ENCODE measurements around the gene SREBF1.

SREBF1 gene

DNA sequence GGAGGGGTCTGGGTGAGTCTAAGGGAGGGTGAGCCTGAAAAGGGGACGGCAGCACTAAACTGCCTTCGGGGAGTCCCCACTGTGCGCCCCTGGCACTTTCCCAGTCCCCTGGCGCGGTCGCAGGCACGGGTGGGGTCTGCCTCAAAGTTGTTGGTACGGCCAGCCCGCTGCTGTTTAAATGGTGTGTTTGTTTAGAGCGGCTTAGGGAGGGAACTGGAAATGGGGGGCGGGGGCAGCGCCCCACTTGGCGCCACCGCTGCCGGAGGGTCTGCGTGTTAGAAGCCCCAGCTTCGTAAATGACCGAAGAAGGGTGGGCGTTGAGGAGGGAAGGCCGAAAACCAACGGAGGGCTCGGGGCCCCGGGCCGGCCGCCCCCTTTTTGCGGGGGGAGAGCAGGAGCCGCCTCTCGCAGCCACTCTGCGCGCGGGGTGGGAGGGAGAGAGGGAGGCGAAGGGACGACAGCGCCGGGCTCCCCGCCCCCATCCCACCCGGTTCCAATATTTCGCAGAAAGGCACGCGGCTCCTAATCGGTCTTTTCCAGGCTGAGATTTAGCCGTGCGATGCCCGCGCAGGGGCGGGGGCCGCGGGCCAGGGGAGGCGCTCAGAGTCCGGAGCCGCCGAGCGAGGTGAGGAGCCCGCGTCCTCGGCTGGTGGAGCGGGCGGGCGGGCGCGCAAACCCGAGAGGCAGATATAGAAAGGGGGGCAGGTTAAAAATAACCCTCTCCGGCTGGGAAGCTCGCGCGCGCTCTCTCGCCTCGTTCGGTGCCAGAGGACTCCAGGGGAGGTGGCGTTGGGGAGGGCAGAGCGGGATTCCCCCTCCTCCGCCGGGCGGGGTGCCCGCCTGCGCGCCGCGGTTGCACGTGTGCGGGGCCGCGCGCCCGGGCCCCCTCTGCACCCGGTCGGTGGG is 54.9 kb downstream of the SREBF1 start:
- DNase-seq (ENCODE audit: low read depth in 2 of 2), result no peak

DNA sequence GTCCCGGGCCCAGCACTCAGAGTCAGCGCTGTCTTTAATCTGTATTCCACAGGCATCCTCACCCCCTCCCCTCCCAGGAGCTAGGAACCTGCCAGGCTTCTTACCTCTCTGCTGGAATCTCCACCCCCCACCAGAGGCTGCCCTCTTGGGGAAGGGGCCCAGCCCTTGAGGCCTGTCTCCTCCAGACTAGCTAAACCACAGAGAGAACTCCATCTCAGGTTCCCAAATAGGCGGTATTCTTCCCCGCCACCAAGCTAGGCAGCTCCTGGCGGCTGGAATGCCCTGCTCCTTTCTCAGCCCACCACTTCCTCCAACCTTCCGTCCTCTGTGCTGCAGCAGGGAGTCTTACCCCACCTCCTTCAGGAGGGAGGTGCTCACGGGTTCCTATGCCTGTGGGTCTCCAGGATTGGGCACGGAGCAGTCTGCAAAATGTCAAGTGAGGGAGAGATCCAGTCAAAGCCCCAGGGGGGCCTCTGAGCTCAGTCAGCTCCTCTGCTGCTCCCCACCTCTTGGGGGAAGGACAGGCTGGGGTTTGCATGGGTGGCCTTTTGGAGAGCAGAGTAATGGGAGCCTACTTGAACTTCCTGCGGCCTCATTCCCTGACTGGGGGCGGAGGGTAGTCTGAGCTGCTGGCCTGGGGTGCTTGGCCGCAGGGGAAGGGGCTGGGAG is 55.7 kb downstream of the SREBF1 start:
- no peak for DNase-seq (ENCODE audit: low read depth in 2 of 2)

DNA sequence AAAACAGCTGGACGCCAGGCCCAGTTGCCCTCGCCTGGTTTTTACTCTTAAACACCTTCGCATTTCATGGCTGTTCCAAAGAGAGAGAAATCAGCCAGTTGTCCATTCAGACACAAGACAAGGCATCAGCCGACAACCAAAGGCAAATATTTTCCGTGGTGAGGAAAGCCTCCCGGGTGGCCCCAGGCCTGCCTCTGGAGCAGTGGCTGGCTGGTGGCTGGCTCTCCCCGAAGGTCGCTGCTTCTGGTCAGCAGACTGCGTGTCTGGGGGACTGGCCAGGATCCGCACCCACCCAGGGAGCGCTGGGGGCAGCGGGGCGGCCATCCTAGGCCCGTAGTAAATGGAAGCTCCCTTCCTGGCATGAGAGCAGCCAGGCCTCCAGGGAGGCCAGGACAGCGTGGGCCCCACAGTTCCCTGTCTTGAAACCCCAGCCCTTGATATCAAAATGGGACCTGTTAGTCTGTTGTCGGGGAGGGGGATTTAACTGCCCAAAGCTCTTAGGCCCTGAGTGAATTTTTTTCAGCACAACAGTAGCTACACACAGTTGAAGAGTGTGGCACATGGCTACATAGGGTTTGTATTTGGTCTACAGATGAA is 57.7 kb downstream of the SREBF1 start:
- no peak for DNase-seq (ENCODE audit: low read depth in 2 of 2)

DNA sequence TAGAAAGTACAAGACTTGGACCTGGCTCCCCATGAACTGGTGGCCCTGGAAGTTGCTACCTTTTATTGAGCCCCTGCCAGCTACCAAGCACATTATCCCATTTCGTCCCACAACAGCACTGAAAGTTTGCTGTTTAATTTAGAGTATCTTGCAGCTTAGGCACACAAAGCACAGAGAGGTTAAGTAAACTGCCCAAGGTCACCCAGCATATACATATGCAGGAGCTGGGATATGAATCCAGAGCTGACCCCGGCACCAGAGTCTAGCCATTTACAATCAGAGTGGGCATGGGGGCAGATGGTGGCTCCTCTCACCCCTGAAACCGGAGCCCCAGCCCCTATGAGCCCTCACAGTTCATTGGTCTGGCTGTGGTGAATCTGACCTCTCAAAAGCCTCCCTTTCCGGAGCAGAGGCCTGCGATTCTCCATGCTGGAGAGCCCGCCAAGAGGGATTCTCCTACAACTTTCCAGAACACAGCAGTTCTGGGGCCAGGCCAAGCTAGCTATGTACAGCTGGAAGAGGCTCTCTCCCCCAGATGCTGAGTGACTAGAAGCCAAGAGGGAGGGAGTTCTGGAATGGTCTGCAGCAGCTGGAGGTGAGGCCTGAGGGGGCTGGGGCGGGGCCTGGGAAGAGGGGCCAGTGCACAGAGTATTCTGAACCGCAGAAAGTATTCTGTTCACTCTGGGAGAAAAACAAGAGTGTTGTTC is 58.3 kb downstream of the SREBF1 start:
- DNase-seq (ENCODE audit: low read depth in 2 of 2), result no peak

DNA sequence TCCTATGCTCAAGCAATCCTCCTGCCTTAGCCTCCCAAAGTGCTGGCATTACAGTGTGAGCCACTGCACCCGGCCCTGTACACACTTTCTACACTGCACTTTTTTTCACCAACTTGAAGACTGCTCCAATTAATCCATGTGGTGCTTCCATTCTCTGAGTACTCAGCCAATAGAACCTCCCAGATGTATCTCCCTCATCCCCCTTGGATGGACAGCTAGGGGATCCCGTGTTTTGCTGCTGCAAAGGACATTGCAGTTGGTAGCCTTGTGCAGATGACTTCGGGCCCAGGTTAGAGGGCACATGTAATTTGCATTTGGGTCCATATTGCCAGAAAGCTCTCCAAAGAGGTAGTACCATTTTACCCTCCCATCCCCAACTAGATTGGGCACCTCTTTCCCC is 59.9 kb downstream of the SREBF1 start:
- no peak for DNase-seq (ENCODE audit: low read depth in 2 of 2)

DNA sequence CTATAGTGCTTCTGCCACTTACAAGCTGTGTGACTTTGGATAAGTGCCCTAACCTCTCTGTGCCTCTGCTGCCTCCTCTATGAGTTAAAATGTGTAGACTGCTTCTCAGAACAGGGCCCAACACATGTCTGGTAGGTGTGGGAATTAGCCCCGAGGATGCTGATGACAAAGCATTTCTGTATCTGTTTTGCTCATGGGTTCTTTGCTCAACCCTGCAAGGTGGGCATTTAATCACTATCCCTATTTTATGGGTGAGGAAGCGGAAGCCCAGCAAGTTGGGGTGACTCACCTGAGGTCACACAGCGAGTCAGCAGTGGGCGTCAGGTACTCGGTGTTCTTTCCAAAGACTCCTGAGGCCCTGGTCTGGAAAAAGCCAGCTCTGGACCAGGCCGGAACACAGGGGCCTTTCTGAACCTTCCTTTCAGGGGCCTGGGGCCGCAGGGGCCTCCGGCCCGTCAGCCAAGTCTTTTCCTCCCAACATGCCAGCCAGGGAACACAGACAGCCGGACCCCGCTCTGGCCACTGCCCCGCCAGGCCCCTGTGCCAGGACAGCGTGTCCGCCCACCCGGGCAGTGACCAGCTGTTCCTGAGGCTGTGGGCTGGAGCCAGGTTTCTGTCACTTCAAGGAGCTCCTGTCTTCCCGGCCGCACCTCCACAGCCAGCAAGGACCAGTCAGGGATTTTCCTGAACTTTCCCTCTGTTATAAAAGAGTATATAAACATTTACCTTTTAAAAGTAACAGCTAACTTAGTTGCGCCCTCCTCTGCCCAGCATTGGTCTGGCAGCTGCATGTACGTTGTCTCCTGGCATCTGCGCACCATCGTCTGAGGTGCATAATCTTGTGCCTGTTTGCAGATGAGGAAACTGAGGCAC is 62.5 kb downstream of the SREBF1 start:
- no peak for DNase-seq (ENCODE audit: low read depth in 2 of 2)

DNA sequence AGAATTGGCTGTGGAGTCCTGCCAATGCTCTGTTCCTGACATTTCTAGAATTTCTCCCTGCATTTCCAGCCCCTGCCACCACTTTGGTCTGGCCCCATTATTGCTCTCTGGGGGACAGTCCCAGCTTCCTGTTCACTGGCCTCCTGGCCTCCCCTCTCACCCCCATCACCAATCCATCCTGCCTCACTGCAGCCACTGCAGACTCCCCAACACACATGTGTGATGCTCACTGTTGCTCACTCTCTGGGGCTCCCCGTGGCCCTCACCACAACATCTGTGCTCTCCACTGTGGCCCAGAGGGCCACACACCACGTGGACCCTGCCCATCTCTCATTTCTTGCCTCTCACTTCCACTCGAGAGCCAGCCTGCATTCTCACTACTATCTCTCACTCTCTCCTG is 64.6 kb downstream of the SREBF1 start:
- no peak for DNase-seq (ENCODE audit: low read depth in 2 of 2)

DNA sequence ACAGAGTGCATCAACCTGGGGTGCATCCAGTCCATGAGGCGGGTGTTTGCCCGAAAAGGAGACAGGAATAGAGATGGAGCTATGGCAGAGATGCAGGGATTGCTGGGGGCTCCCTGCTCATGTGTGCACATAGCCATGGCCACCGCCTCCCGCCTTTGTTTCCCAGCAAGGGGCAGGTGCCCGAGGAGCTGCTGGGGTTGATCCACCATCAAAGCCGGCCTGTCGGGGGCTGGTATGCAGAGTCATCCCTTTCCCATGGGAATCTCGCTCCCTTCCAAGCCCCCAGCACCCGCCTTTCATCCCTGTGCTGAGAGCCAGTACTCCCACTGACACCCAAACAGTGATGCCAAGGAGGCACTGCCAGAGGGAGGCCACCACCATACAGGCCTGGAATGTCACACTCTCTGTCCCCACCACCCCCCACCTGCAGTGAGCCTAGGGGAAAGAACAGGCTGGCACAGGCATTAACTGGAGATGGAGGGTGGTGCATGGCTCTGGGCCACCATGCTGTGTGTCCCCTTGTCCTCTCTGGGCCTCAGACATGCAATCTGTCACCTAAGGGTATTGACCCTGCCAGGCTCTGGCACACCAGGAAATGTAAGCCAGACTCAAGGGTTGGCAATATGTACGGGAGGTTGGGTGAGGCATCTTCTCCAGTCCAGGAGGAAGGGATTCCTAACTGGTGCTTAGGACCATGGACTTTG is 65.1 kb downstream of the SREBF1 start:
- DNase-seq (ENCODE audit: low read depth in 2 of 2), result no peak

DNA sequence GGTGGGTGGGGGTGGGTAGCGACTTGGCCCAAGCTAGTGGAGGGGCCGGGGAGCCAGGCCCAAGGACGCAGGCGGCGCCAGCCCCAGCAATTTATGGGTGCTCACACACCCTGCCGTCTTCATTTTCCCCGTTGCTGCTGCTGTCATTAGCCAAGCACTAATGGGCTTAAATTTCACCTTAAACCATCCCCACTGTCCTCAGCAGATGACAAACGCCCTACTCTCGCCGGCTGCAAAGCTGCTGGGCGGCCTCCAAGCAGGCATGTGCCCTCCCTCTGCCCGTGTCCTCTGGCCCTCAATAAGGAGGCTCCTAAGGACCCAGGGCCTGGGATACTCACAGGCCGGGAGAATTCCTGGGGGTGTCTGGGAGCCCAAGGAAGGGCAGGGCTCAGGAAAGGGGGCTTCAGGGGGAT is 66.1 kb downstream of the SREBF1 start:
- no peak for DNase-seq (ENCODE audit: low read depth in 2 of 2)

DNA sequence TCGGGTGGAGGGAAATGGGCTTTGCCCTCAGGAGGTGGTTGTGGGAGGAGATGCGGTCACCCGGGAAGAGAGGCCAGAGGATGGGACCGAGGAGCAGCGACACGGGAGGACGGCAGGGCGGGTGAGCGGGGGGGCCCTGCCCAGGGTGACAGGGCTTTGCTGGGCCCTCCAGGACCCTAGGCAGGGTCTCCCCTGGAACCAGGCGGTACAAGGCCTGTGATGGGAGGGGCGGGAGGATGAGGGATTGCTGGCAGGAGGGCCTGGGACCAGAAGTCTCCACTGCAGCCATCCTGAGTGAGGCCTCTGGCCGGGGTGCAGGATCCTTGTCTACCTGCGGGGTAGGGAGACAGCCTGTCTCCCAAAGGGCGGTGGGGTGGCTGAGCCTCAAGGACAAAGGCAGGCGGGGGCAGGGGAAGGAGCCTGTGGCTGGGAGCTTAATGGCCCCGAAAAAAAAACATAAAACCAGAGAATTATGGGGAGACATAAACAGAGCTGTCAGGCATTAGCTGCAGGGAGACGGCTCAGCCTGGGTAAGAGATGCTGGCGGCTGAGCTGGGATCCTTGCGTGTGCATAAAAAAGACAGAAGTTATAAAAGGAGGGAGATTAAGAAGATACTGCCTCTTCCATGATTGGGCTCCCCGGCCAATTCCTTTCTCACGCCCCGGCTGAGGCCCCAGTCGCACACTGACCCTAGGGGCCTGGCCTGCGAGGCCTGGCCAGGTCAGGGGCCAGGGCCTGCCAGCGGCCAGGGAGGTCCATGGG is 66.7 kb downstream of the SREBF1 start:
- DNase-seq (ENCODE audit: low read depth in 2 of 2), result no peak

DNA sequence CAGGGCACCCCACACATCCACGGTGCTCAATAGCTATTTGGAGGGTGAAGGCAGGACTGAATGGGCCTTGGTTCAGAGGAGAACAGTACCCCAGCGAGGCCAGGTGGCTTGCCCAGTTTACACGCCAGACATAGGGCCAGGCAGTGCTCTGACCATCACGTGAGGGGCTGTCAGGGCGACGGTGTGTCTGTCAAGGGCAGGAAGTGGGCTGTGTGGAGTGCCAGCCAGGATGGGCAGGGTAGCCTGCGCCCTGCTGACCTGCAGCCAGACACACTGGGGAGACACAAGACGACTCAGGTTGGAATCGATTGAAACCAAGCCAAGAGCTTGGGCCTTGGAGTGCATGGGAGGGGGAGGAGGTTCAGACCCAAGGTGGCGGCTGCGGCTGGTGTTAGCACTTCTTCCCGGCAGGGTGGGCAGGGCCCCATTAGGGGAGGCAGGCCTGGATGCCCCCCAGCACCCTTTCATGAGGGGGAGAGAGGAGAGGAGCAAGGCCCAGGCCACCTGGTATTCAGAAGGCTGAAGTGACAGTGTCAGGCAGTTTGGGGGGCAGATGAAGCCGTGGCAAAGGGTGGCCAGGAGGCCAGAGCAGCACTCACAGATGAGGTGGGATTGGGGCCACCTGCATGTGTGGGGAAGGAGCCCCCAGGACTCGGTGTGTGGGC is 68.2 kb downstream of the SREBF1 start:
- no peak for DNase-seq (ENCODE audit: low read depth in 2 of 2)

DNA sequence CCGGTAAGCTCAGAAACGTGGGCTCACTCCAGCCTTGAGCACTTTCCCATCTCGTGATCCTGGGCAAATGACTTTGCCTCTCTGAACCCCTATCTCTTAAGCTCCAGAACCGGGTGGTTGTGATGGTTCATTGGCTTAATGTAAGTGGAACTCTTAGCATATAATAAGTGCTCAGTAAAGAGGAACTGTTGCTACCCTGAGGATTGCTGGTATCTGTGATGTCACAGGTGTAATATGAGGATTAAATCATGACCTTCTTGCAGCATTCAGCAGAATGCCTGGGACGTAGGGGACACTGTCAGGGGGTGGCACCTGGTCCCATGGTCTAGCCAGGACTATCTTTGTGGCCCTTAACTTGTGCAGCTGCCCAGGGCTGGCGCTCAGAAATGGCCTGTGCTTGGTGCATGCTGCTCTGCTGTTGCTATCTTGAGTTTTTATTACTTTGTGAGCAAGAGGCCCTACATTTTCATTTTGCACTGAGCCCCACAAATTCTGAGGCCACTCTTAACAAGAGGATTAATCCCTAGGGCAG is 68.8 kb downstream of the SREBF1 start:
- DNase-seq (ENCODE audit: low read depth in 2 of 2), result no peak

DNA sequence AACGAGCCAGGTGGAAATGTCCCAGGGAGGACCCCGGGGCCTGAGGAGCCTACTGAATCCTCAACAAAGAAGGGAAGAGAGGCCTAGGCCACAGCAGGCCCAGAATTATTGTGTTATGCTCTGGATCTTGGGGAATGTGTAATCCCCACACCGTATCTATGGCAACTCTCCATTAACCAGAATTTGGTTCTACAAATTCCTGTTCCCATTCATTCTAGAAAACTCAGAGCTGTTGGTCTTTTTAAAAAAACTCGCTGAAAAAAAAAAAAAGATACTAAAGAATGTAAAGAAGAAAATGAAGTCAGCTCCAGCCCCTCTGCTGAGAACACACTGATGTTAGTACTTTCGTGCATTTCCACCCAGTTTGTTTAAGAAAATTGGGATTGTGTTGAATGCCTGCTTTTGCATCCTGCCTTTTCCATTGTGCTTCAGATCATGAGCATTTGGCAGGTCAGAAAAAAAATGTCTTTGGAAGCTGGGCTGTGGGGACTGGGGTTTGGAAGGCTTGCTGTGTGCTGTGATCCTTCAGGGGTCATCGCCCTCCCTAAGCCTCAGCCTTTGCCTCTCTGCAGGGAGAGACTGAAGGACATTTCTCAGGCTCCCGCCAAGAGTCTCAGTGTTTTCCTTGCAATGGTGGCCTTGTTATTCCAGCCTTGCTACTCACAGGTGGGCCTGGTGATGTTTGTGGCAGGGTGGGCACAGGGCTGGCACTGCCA is 69.5 kb downstream of the SREBF1 start:
- DNase-seq (ENCODE audit: low read depth in 2 of 2), result no peak

DNA sequence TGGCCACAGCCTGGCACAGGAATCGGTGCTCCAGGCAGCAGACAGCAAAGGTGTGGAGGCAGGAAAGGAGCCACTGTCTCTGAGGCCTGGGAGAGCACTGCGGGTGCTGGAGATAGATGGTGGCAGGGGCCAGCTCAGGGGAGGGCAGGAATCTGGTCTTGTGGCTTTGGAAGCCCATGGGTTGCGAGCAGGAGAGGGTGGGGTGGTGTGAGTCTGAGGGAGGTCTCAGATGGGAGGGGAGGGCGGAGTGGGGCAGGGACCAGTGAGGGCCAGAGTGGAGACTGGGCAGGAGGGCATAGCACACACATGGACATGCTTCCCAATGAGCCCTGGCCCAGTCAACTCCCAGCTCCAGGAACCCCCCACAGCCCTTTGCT is 70.1 kb downstream of the SREBF1 start:
- DNase-seq (ENCODE audit: low read depth in 2 of 2), result no peak

DNA sequence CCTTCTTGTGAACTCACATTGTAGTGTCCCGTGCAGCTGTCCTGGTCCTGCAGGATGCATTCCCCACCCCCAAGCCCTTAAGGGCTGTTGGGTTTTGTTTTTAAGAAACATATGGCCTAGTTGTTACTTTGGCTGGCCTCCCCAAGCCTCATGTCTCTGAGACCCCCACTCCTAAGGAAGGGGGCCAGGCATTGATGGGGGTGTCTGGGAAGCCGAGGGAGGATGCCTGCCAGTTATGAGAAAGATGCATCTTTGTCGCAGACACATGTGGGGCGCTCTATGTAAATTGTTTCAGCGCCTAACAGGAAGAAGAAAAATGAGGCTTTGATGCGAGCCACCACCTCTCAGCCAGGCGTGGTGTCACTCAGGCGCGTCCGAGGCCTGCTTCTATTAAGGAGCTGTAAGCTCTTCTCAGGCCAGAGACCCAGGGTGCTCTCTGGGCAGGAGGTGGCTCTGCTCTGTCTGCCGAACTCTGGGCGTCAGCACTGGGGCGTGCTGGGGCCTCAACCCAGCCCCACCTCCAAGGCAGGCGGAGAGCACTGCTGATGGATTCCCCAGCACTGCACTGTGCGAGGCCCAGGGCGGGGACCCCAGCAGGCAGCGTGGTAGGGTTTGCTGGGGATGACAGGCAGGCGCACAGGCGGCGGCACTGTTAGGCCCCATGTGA is 70.6 kb downstream of the SREBF1 start:
- DNase-seq (ENCODE audit: low read depth in 2 of 2), result no peak

DNA sequence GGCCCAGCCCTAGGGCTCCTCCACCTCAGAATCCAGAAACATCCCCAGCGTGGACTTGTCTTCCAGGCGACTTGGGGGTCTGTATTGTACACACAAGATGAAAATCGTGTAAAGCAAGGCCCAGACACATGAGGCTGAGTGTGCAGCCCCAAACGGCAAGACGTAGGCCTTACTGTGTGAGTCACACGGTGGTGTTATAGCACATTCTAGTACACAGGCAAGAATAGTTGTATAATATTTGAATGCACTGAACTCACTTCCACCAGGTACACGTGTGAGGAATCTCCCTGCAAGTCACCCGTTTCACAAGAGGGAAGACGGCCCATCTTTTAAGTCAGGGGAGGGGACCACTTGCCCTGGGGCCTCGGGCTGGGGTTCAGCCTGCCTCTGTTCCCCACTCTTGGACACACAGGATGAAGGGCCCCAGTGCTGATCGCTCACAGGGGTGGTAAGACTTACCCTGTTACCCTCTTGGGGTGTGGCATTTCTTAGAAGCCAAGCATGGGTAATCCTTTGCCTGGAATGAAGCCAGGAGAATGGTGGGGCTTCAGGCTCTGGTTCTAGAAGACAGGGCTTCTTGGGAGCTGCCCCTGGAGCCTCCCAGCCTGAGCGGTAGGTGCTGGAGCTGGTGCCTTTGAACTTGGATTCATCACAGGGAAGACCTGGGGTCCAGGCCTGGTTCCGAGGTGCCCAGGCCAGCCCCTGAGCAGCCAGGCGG is 71.3 kb downstream of the SREBF1 start:
- no peak for DNase-seq (ENCODE audit: low read depth in 2 of 2)

DNA sequence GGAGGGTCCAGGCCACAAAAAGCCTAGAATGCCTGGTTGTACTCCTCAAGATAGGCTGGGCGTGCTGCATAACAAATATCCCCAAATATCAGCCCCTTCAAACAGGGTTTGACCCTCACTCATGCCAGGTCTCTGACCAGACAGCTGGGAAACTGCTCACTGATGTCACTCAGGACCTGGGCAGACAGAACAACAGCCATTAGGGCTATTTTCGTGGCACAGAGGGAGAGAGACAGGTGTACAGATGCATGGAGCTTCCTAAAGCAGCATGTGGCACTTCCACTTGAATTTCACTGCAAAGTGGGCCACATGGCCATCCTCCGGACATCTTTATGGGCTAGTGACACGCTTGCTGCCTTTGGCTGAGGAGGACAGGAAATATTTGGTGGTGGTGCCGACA is 73.1 kb downstream of the SREBF1 start:
- DNase-seq (ENCODE audit: low read depth in 2 of 2), result no peak
